ENCODE data around the gene DNAI4. TPM values are rescaled to one million over a fixed set of nuclear protein-coding genes. Genes with fewer than 3 reads are reported as not detected.

DNAI4 gene
- total RNA-seq, 1 experiment from 2014 or later, result 1.4 TPM

DNA sequence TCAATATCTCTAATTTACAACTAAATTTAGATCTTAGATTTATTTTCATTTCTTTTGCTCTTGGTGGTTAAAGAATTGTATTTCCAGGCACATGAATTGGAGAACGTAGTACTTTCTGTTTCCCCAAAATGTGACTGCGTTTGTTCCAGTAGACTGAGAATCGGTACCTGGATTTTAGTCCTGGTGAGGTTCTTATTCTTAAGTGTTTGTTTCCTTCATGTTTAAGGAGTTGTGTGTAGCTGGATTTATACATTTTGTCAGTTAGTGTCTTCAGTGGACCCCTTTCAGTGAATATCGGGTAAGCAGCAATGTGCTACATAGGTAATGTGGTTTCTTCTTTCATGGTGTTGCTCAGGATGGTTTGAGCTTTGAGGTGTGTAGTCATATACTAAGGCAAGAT, 6.9 kb upstream of the DNAI4 start:
- H3K4me3 ChIP-seq (ENCODE audit: low read depth, low read length), result peak overlapping the region; percentile 77
- no peak for DNase-seq
- CTCF ChIA-PET, result no interaction called here
- intact Hi-C loops (cut with micrococcal nuclease; ENCODE audit: unreplicated experiment), result loop anchor here (10.0 kb wide), 2 partner anchors 123 to 167 kb away; partner anchors contain the start of gene SLC35D1
- H3K9me3 ChIP-seq, result no peaks in the 10 kb centered on the region
- Mint-ChIP-seq H3K36me3 (ENCODE audit: insufficient read depth, unreplicated experiment) (no peaks in the 10 kb centered on the region), H3K4me1 (ENCODE audit: low read depth, unreplicated experiment) (peaks cover 11% of the 10 kb centered on the region), H3K4me3 (ENCODE audit: unreplicated experiment) (peak overlapping the region; percentile 83), H3K9me3 (ENCODE audit: unreplicated experiment) (no peaks in the 10 kb centered on the region), H3K27me3 (ENCODE audit: insufficient read depth, unreplicated experiment) (no peaks in the 10 kb centered on the region), H3K27ac (ENCODE audit: unreplicated experiment) (peak overlapping the region; percentile 83)
- BruUV-seq (replicated peaks), result no TSS peak
- H3K36me3 ChIP-seq (ENCODE audit: control insufficient read depth, insufficient read depth, low read length), result no peaks in the 10 kb centered on the region
- TF ChIP-seq, protein P1, sequence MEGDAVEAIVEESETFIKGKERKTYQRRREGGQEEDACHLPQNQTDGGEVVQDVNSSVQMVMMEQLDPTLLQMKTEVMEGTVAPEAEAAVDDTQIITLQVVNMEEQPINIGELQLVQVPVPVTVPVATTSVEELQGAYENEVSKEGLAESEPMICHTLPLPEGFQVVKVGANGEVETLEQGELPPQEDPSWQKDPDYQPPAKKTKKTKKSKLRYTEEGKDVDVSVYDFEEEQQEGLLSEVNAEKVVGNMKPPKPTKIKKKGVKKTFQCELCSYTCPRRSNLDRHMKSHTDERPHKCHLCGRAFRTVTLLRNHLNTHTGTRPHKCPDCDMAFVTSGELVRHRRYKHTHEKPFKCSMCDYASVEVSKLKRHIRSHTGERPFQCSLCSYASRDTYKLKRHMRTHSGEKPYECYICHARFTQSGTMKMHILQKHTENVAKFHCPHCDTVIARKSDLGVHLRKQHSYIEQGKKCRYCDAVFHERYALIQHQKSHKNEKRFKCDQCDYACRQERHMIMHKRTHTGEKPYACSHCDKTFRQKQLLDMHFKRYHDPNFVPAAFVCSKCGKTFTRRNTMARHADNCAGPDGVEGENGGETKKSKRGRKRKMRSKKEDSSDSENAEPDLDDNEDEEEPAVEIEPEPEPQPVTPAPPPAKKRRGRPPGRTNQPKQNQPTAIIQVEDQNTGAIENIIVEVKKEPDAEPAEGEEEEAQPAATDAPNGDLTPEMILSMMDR (IDR thresholded peaks at IDR 0.05; ENCODE audit: insufficient read depth in 1 of 2, low read depth in 1 of 2, low read length in 1 of 2, severe bottlenecking in 1 of 2, unreplicated experiment in 1 of 2), result no peak
- no peaks in the 10 kb centered on the region for H3K27me3 ChIP-seq (replicated peaks; ENCODE audit: control insufficient read depth, insufficient read depth, low read length)
- POLR2A ChIA-PET, result no interaction called here
- H3K4me1 ChIP-seq, result peaks cover 7% of the 10 kb centered on the region; the same call in 1 of the 2 replicates

DNA sequence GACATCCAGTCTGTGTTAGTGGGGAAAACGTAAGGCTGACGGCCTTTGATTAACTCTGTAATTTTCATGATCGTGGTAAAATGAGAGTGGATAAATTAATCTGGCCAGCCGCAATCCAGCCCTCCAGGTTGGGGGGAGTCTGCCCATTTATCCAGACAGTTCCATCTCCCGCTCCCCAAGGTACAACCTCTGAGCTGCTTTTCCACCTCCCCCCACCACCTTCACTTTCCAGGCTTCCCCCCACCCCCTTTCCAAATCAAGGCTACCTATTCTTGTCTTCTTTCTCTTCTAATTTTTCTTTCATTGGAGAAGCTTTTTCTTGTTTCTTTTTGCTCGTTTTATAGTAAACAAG, 6.1 kb upstream of the DNAI4 start:
- Mint-ChIP-seq H3K4me3 (ENCODE audit: unreplicated experiment) (peak overlapping the region; percentile 83), H3K9me3 (ENCODE audit: unreplicated experiment) (no peaks in the 10 kb centered on the region), H3K4me1 (ENCODE audit: low read depth, unreplicated experiment) (peaks cover 11% of the 10 kb centered on the region), H3K27ac (ENCODE audit: unreplicated experiment) (peak overlapping the region; percentile 83), H3K36me3 (ENCODE audit: insufficient read depth, unreplicated experiment) (no peaks in the 10 kb centered on the region), H3K27me3 (ENCODE audit: insufficient read depth, unreplicated experiment) (no peaks in the 10 kb centered on the region)
- no peak for DNase-seq
- H3K4me1 ChIP-seq, result peaks cover 7% of the 10 kb centered on the region; the same call in 1 of the 2 replicates
- H3K4me3 ChIP-seq (ENCODE audit: low read depth, low read length), result peak overlapping the region; percentile 77
- no peaks in the 10 kb centered on the region for H3K36me3 ChIP-seq (ENCODE audit: control insufficient read depth, insufficient read depth, low read length)
- no peaks in the 10 kb centered on the region for H3K27me3 ChIP-seq (replicated peaks; ENCODE audit: control insufficient read depth, insufficient read depth, low read length)
- no peaks in the 10 kb centered on the region for H3K9me3 ChIP-seq
- TF ChIP-seq, protein P1 (IDR thresholded peaks at IDR 0.05; ENCODE audit: insufficient read depth in 1 of 2, low read depth in 1 of 2, low read length in 1 of 2, severe bottlenecking in 1 of 2, unreplicated experiment in 1 of 2), result no peak
- CTCF ChIA-PET, result no interaction called here
- no TSS peak for BruUV-seq (replicated peaks)
- POLR2A ChIA-PET, result no interaction called here
- intact Hi-C loops (cut with micrococcal nuclease; ENCODE audit: unreplicated experiment), result loop anchor here (10.0 kb wide), 2 partner anchors 124 to 166 kb away; partner anchors contain the start of gene SLC35D1

DNA sequence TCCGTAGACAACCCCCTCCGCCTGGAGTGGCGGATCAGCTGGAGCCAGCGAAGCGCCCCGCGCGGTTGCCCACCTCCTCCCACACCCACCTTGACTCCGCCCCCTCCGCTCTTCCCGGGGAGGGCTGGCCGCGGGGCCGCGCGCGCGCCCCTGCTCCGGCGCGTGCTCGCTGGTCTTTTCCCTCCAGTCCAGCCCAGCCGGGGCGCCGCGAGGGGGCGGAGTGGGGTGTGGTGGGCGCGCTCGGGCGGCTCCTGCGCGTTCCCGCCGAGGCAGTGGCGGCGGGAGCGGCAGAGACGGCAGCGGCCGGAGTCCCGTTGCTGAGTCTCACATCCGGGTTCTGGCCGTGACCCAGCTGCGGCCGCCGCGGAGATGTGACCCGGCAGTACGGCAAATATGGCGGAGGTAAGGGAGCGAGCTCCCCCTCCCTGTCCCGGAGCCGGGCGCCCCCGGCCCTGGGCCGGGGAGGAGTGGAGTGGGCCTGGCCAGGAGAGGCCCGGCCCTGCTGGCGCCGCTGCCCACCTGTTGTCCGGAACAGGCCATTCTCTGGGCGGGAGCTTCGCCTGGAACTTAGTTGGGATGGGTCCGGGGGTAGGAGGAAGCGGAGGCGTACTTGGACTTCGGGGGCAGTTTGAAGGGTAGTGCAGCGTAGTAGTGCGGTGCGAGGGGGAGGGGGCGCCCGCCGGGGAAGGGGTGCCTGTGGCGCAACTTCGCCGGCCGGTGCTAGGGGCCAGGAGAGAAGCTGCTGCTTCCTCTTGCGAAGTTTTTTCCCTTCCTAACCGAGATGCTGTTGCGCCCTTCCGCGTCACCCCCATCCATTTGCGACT, 5.6 kb upstream of the DNAI4 start:
- Mint-ChIP-seq H3K36me3 (ENCODE audit: insufficient read depth, unreplicated experiment) (peaks cover 4% of the 10 kb centered on the region), H3K27ac (ENCODE audit: unreplicated experiment) (peak overlapping the region; percentile 83), H3K9me3 (ENCODE audit: unreplicated experiment) (no peaks in the 10 kb centered on the region), H3K4me3 (ENCODE audit: unreplicated experiment) (peak overlapping the region; percentile 83), H3K4me1 (ENCODE audit: low read depth, unreplicated experiment) (peaks cover 11% of the 10 kb centered on the region), H3K27me3 (ENCODE audit: insufficient read depth, unreplicated experiment) (no peaks in the 10 kb centered on the region)
- H3K9me3 ChIP-seq, result no peaks in the 10 kb centered on the region
- DNase-seq, result peak; percentile 91 to 95
- H3K27me3 ChIP-seq (replicated peaks; ENCODE audit: control insufficient read depth, insufficient read depth, low read length), result no peaks in the 10 kb centered on the region
- CTCF ChIA-PET, result interaction anchor here (0.7 kb wide), 1 partner anchor 19 kb away, joined by 5 read pairs; no protein-coding TSS in a partner anchor
- intact Hi-C loops (cut with micrococcal nuclease; ENCODE audit: unreplicated experiment), result loop anchor here (10.0 kb wide), 2 partner anchors 125 to 165 kb away; partner anchors contain the start of gene SLC35D1
- H3K4me1 ChIP-seq, result peaks cover 7% of the 10 kb centered on the region; the same call in 1 of the 2 replicates
- TF ChIP-seq, protein P1 (IDR thresholded peaks at IDR 0.05; ENCODE audit: insufficient read depth in 1 of 2, low read depth in 1 of 2, low read length in 1 of 2, severe bottlenecking in 1 of 2, unreplicated experiment in 1 of 2), result no peak
- H3K36me3 ChIP-seq (ENCODE audit: control insufficient read depth, insufficient read depth, low read length), result no peaks in the 10 kb centered on the region
- POLR2A ChIA-PET, result interaction anchor here (0.7 kb wide), 1 partner anchor 40 kb away, joined by 4 read pairs; no protein-coding TSS in a partner anchor
- H3K4me3 ChIP-seq (ENCODE audit: low read depth, low read length), result peak overlapping the region; percentile 77
- no TSS peak for BruUV-seq (replicated peaks)

Data from Caco-2 (cell line).